Measurements from ENCODE around the gene NDUFA12. TPM values are rescaled to one million over a fixed set of nuclear protein-coding genes. Genes with fewer than 3 reads are reported as not detected.

NDUFA12 gene
- total and polyA plus RNA-seq, 7 donors, result 189 to 389 (median 254) TPM

DNA sequence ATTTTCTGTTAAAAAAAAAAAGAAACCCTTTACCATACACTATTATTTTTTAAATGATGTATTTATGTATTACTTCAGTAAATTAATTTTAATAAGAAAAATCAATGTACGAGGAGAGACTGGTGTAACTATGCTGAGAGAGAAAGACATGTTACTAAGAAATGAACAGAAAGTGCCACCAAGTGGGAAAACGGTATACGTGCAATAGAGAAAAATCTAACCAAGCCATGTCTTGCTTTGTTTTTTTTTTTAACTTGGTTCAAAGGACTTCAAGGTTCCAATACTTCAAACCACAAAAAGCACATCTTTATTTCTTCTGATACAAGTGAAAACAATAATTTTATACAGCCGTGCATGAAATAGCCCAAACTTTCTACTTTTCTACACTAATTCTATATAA lies 22.9 kb downstream of the NDUFA12 start:
- ATAC-seq (no peak), DNase-seq (no peak)
- Histone ChIP-seq H3K27me3 (ENCODE audit: insufficient read depth in 3 of 3, low read length in 2 of 3) (no peaks in the 10 kb centered on the region), H3K27ac (no peak overlapping the region), H3K36me3 (ENCODE audit: insufficient read depth in 1 of 2, low read depth in 1 of 2) (no peaks in the 10 kb centered on the region), H3K9me3 (no peaks in the 10 kb centered on the region), H3K4me1 (peaks cover 7% of the 10 kb centered on the region), H3K4me3 (no peak overlapping the region)
- intact Hi-C loops (cut with DNase I), result no loop called here
- WGBS, 3 donors, result 64 to 70% (median 68%) methylated on average over 4 of the region's 4 CpGs
- TF ChIP-seq, protein P1, sequence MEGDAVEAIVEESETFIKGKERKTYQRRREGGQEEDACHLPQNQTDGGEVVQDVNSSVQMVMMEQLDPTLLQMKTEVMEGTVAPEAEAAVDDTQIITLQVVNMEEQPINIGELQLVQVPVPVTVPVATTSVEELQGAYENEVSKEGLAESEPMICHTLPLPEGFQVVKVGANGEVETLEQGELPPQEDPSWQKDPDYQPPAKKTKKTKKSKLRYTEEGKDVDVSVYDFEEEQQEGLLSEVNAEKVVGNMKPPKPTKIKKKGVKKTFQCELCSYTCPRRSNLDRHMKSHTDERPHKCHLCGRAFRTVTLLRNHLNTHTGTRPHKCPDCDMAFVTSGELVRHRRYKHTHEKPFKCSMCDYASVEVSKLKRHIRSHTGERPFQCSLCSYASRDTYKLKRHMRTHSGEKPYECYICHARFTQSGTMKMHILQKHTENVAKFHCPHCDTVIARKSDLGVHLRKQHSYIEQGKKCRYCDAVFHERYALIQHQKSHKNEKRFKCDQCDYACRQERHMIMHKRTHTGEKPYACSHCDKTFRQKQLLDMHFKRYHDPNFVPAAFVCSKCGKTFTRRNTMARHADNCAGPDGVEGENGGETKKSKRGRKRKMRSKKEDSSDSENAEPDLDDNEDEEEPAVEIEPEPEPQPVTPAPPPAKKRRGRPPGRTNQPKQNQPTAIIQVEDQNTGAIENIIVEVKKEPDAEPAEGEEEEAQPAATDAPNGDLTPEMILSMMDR (IDR thresholded peaks at IDR 0.05), result peak; percentile 15

DNA sequence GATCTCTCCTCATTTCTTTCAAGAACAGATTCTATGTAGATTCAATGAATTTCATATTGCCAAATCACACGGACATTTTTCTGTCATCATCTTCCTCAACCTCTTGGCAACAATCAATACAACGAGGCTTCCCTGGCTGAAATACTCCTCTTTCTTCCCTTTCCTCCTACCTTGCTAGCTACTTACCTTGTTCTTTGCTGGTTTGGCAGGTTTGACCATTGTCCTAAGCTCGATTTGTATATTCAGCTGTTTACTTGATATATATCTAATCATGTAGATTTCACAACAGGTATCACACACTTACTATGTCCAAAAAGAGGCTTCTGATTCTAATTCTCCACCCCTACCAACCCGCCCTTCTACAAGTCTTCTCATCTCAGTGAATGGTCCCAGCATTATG lies 23.6 kb downstream of the NDUFA12 start:
- peaks cover 7% of the 10 kb centered on the region for H3K4me1 ChIP-seq
- no peak overlapping the region for H3K27ac ChIP-seq
- intact Hi-C loops (cut with DNase I), result no loop called here
- H3K4me3 ChIP-seq, result no peak overlapping the region
- TF ChIP-seq, protein P1 (IDR thresholded peaks at IDR 0.05), result no peak
- no peak for ATAC-seq
- no peaks in the 10 kb centered on the region for H3K9me3 ChIP-seq
- DNase-seq, result no peak
- 87 to 94% (median 93%) methylated on average over 4 of the region's 4 CpGs for WGBS, 3 donors
- H3K27me3 ChIP-seq (ENCODE audit: insufficient read depth in 3 of 3, low read length in 2 of 3), result no peaks in the 10 kb centered on the region
- no peaks in the 10 kb centered on the region for H3K36me3 ChIP-seq (ENCODE audit: insufficient read depth in 1 of 2, low read depth in 1 of 2)

DNA sequence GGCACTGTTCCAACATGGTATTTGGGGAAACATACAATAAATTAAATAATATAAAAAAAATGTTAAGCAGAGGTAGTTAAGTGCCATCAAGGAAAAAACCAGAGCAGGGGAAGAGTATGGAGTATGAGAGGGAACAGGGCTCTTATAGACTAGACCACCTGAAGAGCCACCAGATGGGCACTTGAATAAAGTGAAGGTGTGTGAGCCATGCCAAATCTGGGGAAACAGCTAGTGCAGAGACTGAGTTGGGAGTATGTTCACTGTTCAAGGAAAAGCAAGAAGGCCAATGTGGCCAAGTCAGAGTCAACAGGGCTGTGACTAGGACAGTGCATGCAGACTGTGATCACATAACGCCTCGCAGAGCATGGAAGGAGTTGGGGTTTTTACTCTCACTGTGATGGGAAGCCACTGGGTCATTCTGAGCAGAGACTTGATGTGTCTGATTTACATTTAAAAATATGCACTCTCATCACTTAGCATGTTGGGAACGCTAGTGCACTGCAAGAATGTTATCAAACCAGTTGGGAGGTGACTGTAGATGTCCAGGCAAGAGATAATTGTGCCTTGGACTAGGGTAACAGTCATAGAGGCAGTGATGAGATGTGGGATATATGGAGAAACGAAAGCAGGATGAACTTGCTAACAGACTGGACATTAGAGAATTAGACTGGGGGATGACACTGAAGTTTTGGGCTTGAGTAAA lies 25.6 kb downstream of the NDUFA12 start:
- no peak for DNase-seq
- ATAC-seq, result no peak
- H3K4me3 ChIP-seq, result no peak overlapping the region
- H3K4me1 ChIP-seq, result peaks cover 7% of the 10 kb centered on the region
- TF ChIP-seq, protein P1 (IDR thresholded peaks at IDR 0.05), result no peak
- intact Hi-C loops (cut with DNase I), result no loop called here
- WGBS, 3 donors, result 91 to 95% (median 91%) methylated on average over 4 of the region's 4 CpGs
- H3K36me3 ChIP-seq (ENCODE audit: insufficient read depth in 1 of 2, low read depth in 1 of 2), result peaks cover 0 to 4% of the 10 kb centered on the region in 2 donors
- H3K27me3 ChIP-seq (ENCODE audit: insufficient read depth in 3 of 3, low read length in 2 of 3), result no peaks in the 10 kb centered on the region
- no peaks in the 10 kb centered on the region for H3K9me3 ChIP-seq
- no peak overlapping the region for H3K27ac ChIP-seq

DNA sequence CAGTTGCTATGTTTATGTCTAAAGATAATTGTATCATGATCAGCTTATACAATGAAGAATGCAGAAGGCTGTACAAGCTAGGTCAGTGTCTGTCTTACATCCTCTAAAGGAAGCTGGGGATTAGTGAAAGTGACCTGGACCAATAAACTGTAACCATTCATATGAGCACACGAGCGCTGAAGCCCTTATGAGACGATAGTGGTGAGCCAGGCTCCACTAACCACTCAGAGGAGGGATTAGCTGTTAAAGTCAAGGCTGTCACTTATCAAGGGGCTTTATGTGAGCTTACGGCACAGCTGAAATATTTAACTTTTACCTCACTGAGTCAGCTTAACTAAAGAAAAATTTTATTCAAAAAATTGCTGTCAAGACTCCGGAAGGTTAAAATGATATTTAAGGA lies 30.3 kb downstream of the NDUFA12 start:
- TF ChIP-seq, protein P1 (IDR thresholded peaks at IDR 0.05), result no peak
- Histone ChIP-seq H3K9me3 (no peaks in the 10 kb centered on the region), H3K27me3 (ENCODE audit: insufficient read depth in 3 of 3, low read length in 2 of 3) (no peaks in the 10 kb centered on the region), H3K27ac (no peak overlapping the region), H3K4me3 (no peak overlapping the region), H3K36me3 (ENCODE audit: insufficient read depth in 1 of 2, low read depth in 1 of 2) (peaks cover 2 to 26% of the 10 kb centered on the region in 2 donors), H3K4me1 (no peaks in the 10 kb centered on the region)
- 76 to 83% (median 77%) methylated on average over 5 of the region's 5 CpGs for WGBS, 3 donors
- intact Hi-C loops (cut with DNase I), result no loop called here
- ATAC-seq, result no peak
- DNase-seq, result no peak

DNA sequence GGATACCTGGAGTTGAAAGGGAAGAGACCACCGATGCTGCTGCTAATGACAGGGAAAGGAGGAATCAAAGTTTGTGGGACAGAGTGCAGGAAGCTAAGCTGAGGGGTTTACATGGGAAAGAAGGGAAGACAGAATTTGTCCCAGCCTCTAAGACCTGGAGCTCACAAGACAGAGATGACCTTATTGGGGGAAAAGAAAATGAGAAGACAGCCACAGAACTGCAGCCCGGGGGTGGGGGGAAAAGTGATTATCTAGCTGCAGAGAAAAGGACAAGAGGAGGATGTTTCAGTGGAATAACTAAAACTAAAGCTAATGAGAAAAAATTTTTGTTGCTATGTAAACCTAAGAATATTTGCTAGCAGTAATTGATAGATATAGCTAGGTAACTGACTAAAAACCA lies 30.7 kb downstream of the NDUFA12 start:
- Histone ChIP-seq H3K36me3 (ENCODE audit: insufficient read depth in 1 of 2, low read depth in 1 of 2) (peaks cover 2 to 26% of the 10 kb centered on the region in 2 donors), H3K27ac (no peak overlapping the region), H3K4me1 (no peaks in the 10 kb centered on the region), H3K4me3 (no peak overlapping the region), H3K27me3 (ENCODE audit: insufficient read depth in 3 of 3, low read length in 2 of 3) (no peaks in the 10 kb centered on the region), H3K9me3 (no peaks in the 10 kb centered on the region)
- no peak for DNase-seq
- 76 to 89% (median 85%) methylated on average over 2 of the region's 2 CpGs for WGBS, 3 donors
- TF ChIP-seq, protein P1 (IDR thresholded peaks at IDR 0.05), result no peak
- no peak for ATAC-seq
- intact Hi-C loops (cut with DNase I), result no loop called here

Data from psoas muscle (tissue), 8 donors.